HCT116 (cell line): ENCODE results near the gene ZNF581. TPM values are rescaled to one million over a fixed set of nuclear protein-coding genes. Genes with fewer than 3 reads are reported as not detected.

Source experiments
- ATAC-seq: fragments of 200-7000 bp; cut with Tn5 transposase; 2 replicates; pipeline ENCODE4 v1.9.1; 2020; ENCODE audit warnings: mild to moderate bottlenecking, moderate library complexity
- BruUV-seq: library from RNA; stranded (reverse); fragments of 400-500 nt; replicated peaks from 2 replicates; lab custom pipeline; 2021; lab: Mats Ljungman, UMichigan
- CTCF ChIA-PET: fragments of 300-600 bp; sonication (Branson Sonifier 250); formaldehyde crosslinking; loops from one replicate; lab custom pipeline; 2021; ENCODE audit warnings: antibody characterized with exemption; lab: Charles Lee
- POLR2A ChIA-PET: fragments of 300-600, 350-600 bp; sonication (Branson Sonifier 250); formaldehyde crosslinking; loops from one replicate; lab custom pipeline; 2021; ENCODE audit warnings: antibody characterized with exemption; lab: Charles Lee
- RAD21 ChIA-PET, 2 experiments: fragments of 300-600 bp; sonication (Branson Sonifier 250); formaldehyde crosslinking; loops; one replicate each; lab custom pipeline; 2023; ENCODE audit warnings: low total read pairs in 2 of 2; ENCODE audit not compliant: uncharacterized antibody in 2 of 2, unreplicated experiment in 2 of 2, low non-redundant PET in 1 of 2; lab: Charles Lee
- DNase-seq: peaks from one replicate; pipeline ENCODE4 v3.0.0-alpha.2; 2010; ENCODE audit warnings: low read depth, low spot score
- H2AFZ ChIP-seq: fragments of 200-600 bp; shearing (Covaris generic), sonication (generic); 2 replicates; pipeline ENCODE4 v1.6.1; 2017; ENCODE audit warnings: low read depth, mixed run types, mixed read lengths, antibody characterized with exemption, low read length; ENCODE audit not compliant: poor library complexity, severe bottlenecking
- H3K27ac ChIP-seq: 2 replicates; pipeline ENCODE4 v1.5.1; 2012; ENCODE audit warnings: low read depth, low read length
- H3K27me3 ChIP-seq: fragments of 200-600 bp; sonication (generic); 2 replicates; pipeline ENCODE4 v1.6.1; 2016; ENCODE audit warnings: mixed run types, low read length, mixed read lengths; ENCODE audit not compliant: insufficient read depth
- H3K36me3 ChIP-seq, 2 experiments: fragments of 200-500 bp in 1 of 2; fragments of 200-600 bp in 1 of 2; sonication (Bioruptor generic) in 1 of 2; sonication (generic) in 1 of 2; 2 replicates each; pipeline versions ENCODE4 v1.5.1 to v1.6.1; 2014 to 2016; ENCODE audit warnings: low read length in 2 of 2, inconsistent platforms in 1 of 2, mixed read lengths in 1 of 2, mixed run types in 1 of 2; ENCODE audit not compliant: insufficient read depth in 2 of 2, control insufficient read depth in 1 of 2
- H3K4me1 ChIP-seq, 2 experiments: fragments of 200-600 bp in 1 of 2; sonication (generic) in 1 of 2; 2 replicates each; pipeline versions ENCODE4 v1.5.1 to v1.6.1; 2012 to 2017; ENCODE audit warnings: low read length in 2 of 2, inconsistent platforms in 1 of 2, mild to moderate bottlenecking in 1 of 2, mixed read lengths in 1 of 2, mixed run types in 1 of 2, moderate library complexity in 1 of 2; ENCODE audit not compliant: insufficient read depth in 2 of 2, control insufficient read depth in 1 of 2
- H3K4me2 ChIP-seq: fragments of 200-600 bp; sonication (generic); 2 replicates; pipeline ENCODE4 v1.6.1; 2017; ENCODE audit warnings: mixed run types, low read length, mixed read lengths
- H3K4me3 ChIP-seq, 2 experiments: fragments of 200-600 bp in 1 of 2; sonication (generic) in 1 of 2; replicated peaks in 1 of 2; 2 replicates each; pipeline ENCODE4 v1.5.1; 2011 to 2016; ENCODE audit warnings: low read length in 2 of 2, control low read depth in 1 of 2, low read depth in 1 of 2, mild to moderate bottlenecking in 1 of 2, mixed read lengths in 1 of 2, mixed run types in 1 of 2
- H3K79me2 ChIP-seq: fragments of 200-600 bp; sonication (generic); 2 replicates; pipeline ENCODE4 v1.6.1; 2017; ENCODE audit warnings: mild to moderate bottlenecking, mixed run types, low read length, moderate library complexity, mixed read lengths; ENCODE audit not compliant: insufficient read depth
- H3K9ac ChIP-seq: fragments of 200-600 bp; sonication (generic); 2 replicates; pipeline ENCODE4 v1.6.1; 2016; ENCODE audit warnings: low read length, mixed read lengths
- H3K9me2 ChIP-seq: fragments of 200-600 bp; sonication (generic), shearing (Covaris generic); 2 replicates; pipeline ENCODE4 v1.6.1; 2017; ENCODE audit warnings: mixed run types, mild to moderate bottlenecking, moderate library complexity; ENCODE audit not compliant: insufficient read depth
- H3K9me3 ChIP-seq, 2 experiments: fragments of 200-500 bp in 1 of 2; fragments of 200-600 bp in 1 of 2; sonication (Bioruptor generic) in 1 of 2; sonication (generic) in 1 of 2; 2 replicates each; pipeline ENCODE4 v1.6.1; 2014 to 2017; ENCODE audit warnings: low read length in 2 of 2, mixed read lengths in 2 of 2, inconsistent platforms in 1 of 2, low read depth in 1 of 2, mild to moderate bottlenecking in 1 of 2, mixed run types in 1 of 2, moderate library complexity in 1 of 2; ENCODE audit not compliant: control insufficient read depth in 1 of 2, insufficient read depth in 1 of 2
- H4K20me1 ChIP-seq: fragments of 200-600 bp; sonication (generic), shearing (Covaris generic); 2 replicates; pipeline ENCODE4 v1.6.1; 2017; ENCODE audit warnings: mixed run types, mild to moderate bottlenecking, moderate library complexity; ENCODE audit not compliant: insufficient read depth
- CBX3 ChIP-seq: IDR thresholded peaks from 2 replicates; pipeline ENCODE4 v1.6.1; 2012; ENCODE audit warnings: low read depth
- CEBPB ChIP-seq: IDR thresholded peaks from 2 replicates; pipeline ENCODE4 v1.6.1; 2012; ENCODE audit warnings: low read depth
- EGR1 ChIP-seq: IDR thresholded peaks from 2 replicates; pipeline ENCODE4 v1.6.1; 2012; ENCODE audit warnings: low read depth
- ELF1 ChIP-seq: IDR thresholded peaks from 2 replicates; pipeline ENCODE4 v1.6.1; 2012; ENCODE audit warnings: low read depth, borderline replicate concordance
- EZH2 ChIP-seq: fragments of 200-600 bp; sonication (generic); IDR thresholded peaks from 2 replicates; pipeline ENCODE4 v1.6.1; 2017; ENCODE audit warnings: antibody characterized with exemption, mixed run types
- EZH2phosphoT487 ChIP-seq: fragments of 200-600 bp; IDR thresholded peaks from 2 replicates; pipeline ENCODE4 v1.6.1; 2018; ENCODE audit warnings: antibody characterized with exemption, borderline replicate concordance
- JUND ChIP-seq: IDR thresholded peaks from 2 replicates; pipeline ENCODE4 v1.6.1; 2012
- POLR2A ChIP-seq: IDR thresholded peaks from 2 replicates; pipeline ENCODE4 v1.7.0; 2011; ENCODE audit warnings: borderline replicate concordance; ENCODE audit not compliant: insufficient read depth, insufficient read length; ENCODE audit errors: extremely low read depth
- RAD21 ChIP-seq: IDR thresholded peaks from 2 replicates; pipeline ENCODE4 v1.6.1; 2012; ENCODE audit warnings: low read depth, mild to moderate bottlenecking
- SP1 ChIP-seq: IDR thresholded peaks from 2 replicates; pipeline ENCODE4 v1.6.1; 2012; ENCODE audit warnings: low read depth
- SRF ChIP-seq: IDR thresholded peaks from 2 replicates; pipeline ENCODE4 v1.6.1; 2012; ENCODE audit warnings: low read depth
- TCF7L2 ChIP-seq: IDR thresholded peaks from 2 replicates; pipeline ENCODE4 v1.7.0; 2011; ENCODE audit warnings: borderline replicate concordance, inconsistent platforms; ENCODE audit not compliant: insufficient read depth, insufficient read length; ENCODE audit errors: extremely low read depth
- YY1 ChIP-seq: IDR thresholded peaks from 2 replicates; pipeline ENCODE4 v1.6.1; 2011; ENCODE audit warnings: low read length, low read depth, moderate library complexity, mild to moderate bottlenecking; ENCODE audit not compliant: insufficient replicate concordance; ENCODE audit errors: extremely low read depth
- ZFX ChIP-seq: fragments of 450-650 bp; IDR thresholded peaks from 2 replicates; pipeline ENCODE4 v1.6.1; 2017
- ZNF274 ChIP-seq: fragments of 200-500 bp; sonication (Bioruptor generic); IDR thresholded peaks from 2 replicates; pipeline ENCODE4 v1.6.1; 2014; ENCODE audit warnings: mild to moderate bottlenecking, low read depth, low read length, inconsistent platforms
- intact Hi-C: fragments of 100-400 bp; cut with micrococcal nuclease; formaldehyde crosslinking; loops from 2 replicates; pipeline ENCODE4 v1.10.0; 2022
- total RNA-seq: library from RNA; stranded (reverse); gene quantifications from one replicate; pipeline ENCODE4 v1.2.1, GENCODE V29; 2021; ENCODE audit not compliant: unreplicated experiment
- TF ChIP-seq, protein P1 (sequence below): IDR thresholded peaks from 2 replicates; pipeline ENCODE4 v1.6.1; 2012; ENCODE audit warnings: low read depth
- TF ChIP-seq, protein P2 (sequence below): IDR thresholded peaks from 2 replicates; pipeline ENCODE4 v1.6.1; 2012
- TF ChIP-seq, protein P3 (sequence below): IDR thresholded peaks from 2 replicates; pipeline ENCODE4 v1.6.1; 2011; ENCODE audit warnings: mild to moderate bottlenecking, low read length, moderate library complexity; ENCODE audit not compliant: insufficient replicate concordance; ENCODE audit errors: extremely low read depth
- TF ChIP-seq, protein P4 (sequence below): IDR thresholded peaks from 2 replicates; pipeline ENCODE4 v1.6.1; 2012

The ZNF581 gene
- total RNA-seq, 1 experiment from 2014 or later = 44.4 TPM

DNA sequence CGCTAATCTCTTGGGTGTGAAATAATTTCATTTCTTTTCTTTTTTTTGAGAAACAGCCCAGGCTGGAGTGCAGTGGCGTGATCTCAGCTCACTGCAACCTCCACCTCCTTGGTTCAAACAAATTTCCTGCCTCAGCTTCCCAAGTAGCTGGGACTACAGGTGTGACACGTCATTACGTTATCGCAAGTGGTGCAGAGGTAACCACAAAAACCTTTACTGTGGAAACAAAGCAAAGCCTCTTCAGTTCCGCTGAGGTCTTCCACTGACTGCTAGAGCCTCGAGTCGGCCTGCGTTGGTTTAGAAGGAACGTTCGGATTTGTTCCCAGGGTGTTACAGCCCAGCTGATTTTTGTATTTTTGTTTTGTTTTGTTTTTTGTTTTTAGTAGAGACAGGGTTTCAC lies 17.1 kb upstream of the ZNF581 start:
- Histone ChIP-seq H3K9me2 (no peaks in the 10 kb centered on the region), H3K79me2 (no peaks in the 10 kb centered on the region), H3K4me2 (no peak overlapping the region), H3K9me3 (no peaks in the 10 kb centered on the region), H3K27ac (no peak overlapping the region), H3K36me3 (no peaks in the 10 kb centered on the region), H3K4me3 (no peak overlapping the region), H2AFZ (no peak overlapping the region), H3K4me1 (peaks cover 8 to 15% of the 10 kb centered on the region in 2 experiments; a peak in 3 of 4 replicates), H3K27me3 (no peaks in the 10 kb centered on the region), H3K9ac (no peak overlapping the region), H4K20me1 (no peaks in the 10 kb centered on the region)
- no peak for ATAC-seq
- RAD21 ChIA-PET = no interaction called here
- no TSS peak for BruUV-seq
- no peak for TF ChIP-seq EGR1
- no peak for TF ChIP-seq POLR2A
- TF ChIP-seq CEBPB = no peak
- TF ChIP-seq RAD21 = no peak
- TF ChIP-seq, protein P1, sequence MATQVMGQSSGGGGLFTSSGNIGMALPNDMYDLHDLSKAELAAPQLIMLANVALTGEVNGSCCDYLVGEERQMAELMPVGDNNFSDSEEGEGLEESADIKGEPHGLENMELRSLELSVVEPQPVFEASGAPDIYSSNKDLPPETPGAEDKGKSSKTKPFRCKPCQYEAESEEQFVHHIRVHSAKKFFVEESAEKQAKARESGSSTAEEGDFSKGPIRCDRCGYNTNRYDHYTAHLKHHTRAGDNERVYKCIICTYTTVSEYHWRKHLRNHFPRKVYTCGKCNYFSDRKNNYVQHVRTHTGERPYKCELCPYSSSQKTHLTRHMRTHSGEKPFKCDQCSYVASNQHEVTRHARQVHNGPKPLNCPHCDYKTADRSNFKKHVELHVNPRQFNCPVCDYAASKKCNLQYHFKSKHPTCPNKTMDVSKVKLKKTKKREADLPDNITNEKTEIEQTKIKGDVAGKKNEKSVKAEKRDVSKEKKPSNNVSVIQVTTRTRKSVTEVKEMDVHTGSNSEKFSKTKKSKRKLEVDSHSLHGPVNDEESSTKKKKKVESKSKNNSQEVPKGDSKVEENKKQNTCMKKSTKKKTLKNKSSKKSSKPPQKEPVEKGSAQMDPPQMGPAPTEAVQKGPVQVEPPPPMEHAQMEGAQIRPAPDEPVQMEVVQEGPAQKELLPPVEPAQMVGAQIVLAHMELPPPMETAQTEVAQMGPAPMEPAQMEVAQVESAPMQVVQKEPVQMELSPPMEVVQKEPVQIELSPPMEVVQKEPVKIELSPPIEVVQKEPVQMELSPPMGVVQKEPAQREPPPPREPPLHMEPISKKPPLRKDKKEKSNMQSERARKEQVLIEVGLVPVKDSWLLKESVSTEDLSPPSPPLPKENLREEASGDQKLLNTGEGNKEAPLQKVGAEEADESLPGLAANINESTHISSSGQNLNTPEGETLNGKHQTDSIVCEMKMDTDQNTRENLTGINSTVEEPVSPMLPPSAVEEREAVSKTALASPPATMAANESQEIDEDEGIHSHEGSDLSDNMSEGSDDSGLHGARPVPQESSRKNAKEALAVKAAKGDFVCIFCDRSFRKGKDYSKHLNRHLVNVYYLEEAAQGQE = no peak
- no peak for TF ChIP-seq JUND
- TF ChIP-seq, protein P2, sequence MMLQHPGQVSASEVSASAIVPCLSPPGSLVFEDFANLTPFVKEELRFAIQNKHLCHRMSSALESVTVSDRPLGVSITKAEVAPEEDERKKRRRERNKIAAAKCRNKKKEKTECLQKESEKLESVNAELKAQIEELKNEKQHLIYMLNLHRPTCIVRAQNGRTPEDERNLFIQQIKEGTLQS = no peak
- no peak for TF ChIP-seq ZNF274
- no peak for TF ChIP-seq SRF
- no peak for TF ChIP-seq ELF1
- no peak for TF ChIP-seq SP1
- no peak for TF ChIP-seq TCF7L2
- no peak for TF ChIP-seq YY1
- TF ChIP-seq EZH2phosphoT487 = no peak
- TF ChIP-seq, protein P3, sequence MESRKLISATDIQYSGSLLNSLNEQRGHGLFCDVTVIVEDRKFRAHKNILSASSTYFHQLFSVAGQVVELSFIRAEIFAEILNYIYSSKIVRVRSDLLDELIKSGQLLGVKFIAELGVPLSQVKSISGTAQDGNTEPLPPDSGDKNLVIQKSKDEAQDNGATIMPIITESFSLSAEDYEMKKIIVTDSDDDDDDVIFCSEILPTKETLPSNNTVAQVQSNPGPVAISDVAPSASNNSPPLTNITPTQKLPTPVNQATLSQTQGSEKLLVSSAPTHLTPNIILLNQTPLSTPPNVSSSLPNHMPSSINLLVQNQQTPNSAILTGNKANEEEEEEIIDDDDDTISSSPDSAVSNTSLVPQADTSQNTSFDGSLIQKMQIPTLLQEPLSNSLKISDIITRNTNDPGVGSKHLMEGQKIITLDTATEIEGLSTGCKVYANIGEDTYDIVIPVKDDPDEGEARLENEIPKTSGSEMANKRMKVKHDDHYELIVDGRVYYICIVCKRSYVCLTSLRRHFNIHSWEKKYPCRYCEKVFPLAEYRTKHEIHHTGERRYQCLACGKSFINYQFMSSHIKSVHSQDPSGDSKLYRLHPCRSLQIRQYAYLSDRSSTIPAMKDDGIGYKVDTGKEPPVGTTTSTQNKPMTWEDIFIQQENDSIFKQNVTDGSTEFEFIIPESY = no peak
- TF ChIP-seq EZH2 = no peak
- TF ChIP-seq, protein P4, sequence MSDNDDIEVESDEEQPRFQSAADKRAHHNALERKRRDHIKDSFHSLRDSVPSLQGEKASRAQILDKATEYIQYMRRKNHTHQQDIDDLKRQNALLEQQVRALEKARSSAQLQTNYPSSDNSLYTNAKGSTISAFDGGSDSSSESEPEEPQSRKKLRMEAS = no peak
- TF ChIP-seq CBX3 = no peak
- TF ChIP-seq ZFX = no peak
- CTCF ChIA-PET = interaction anchor here (1.8 kb wide), 1 partner anchor 159 kb away, joined by 4 read pairs; no protein-coding TSS in a partner anchor
- no peak for DNase-seq
- intact Hi-C loops = no loop called here
- POLR2A ChIA-PET = interaction anchor here (1.0 kb wide), 1 partner anchor 22 kb away, joined by 3 read pairs; no protein-coding TSS in a partner anchor
